HuH-7.5 (cell line): Measurements from ENCODE around the gene SCN9A.

ENCODE experiments used
- DNase-seq: peaks from one replicate; pipeline ENCODE4 v3.0.0; 2011; ENCODE audit warnings: low spot score

SCN9A gene

GRCh38 chr2:166179201-166179600 lies 196.5 kb downstream of the SCN9A start:
- no peak for DNase-seq

GRCh38 chr2:166173263-166173662 lies 202.5 kb downstream of the SCN9A start:
- DNase-seq = no peak

GRCh38 chr2:166171216-166171615 lies 204.5 kb downstream of the SCN9A start:
- DNase-seq = no peak

- DNase-seq = no peak
These were observed 205.4 kb downstream of the SCN9A start for GRCh38 chr2:166170356-166170755.

GRCh38 chr2:166167449-166167848 lies 208.3 kb downstream of the SCN9A start:
- no peak for DNase-seq

GRCh38 chr2:166163775-166164174 lies 212.0 kb downstream of the SCN9A start:
- DNase-seq = no peak

GRCh38 chr2:166158546-166158945 lies 217.2 kb downstream of the SCN9A start:
- DNase-seq = no peak

- no peak for DNase-seq
These were observed 218.2 kb downstream of the SCN9A start for GRCh38 chr2:166157578-166157977.

- no peak for DNase-seq
These were observed 218.7 kb downstream of the SCN9A start for GRCh38 chr2:166156985-166157490.

- no peak for DNase-seq
These were observed 220.2 kb downstream of the SCN9A start for GRCh38 chr2:166155589-166155988.

GRCh38 chr2:166154685-166155338 lies 220.9 kb downstream of the SCN9A start:
- DNase-seq = no peak

- no peak for DNase-seq
These were observed 223.7 kb downstream of the SCN9A start for GRCh38 chr2:166152064-166152463.

GRCh38 chr2:166148500-166149400 lies 227.0 kb downstream of the SCN9A start:
- DNase-seq = no peak

- no peak for DNase-seq
These were observed 227.9 kb downstream of the SCN9A start for GRCh38 chr2:166147883-166148282.
